Chondrocyte (in vitro differentiated cells): ENCODE results near the gene MAN1A1. TPM values are rescaled to one million over a fixed set of nuclear protein-coding genes. Genes with fewer than 3 reads are reported as not detected.

Experiments
- DNase-seq: peaks from one replicate; pipeline ENCODE4 v3.0.0; 2021; ENCODE audit warnings: mixed read lengths, low spot score
- H3K27ac Mint-ChIP-seq: one replicate; pipeline ENCODE4 v1.8.0; 2021; ENCODE audit warnings: mild to moderate bottlenecking, moderate library complexity, mixed read lengths; ENCODE audit not compliant: unreplicated experiment
- H3K27me3 Mint-ChIP-seq: 2 replicates; pipeline ENCODE4 v1.8.0; 2021; ENCODE audit warnings: low read depth, mixed read lengths
- H3K36me3 Mint-ChIP-seq: 2 replicates; pipeline ENCODE4 v1.8.0; 2021; ENCODE audit warnings: low read depth, mixed read lengths
- H3K4me1 Mint-ChIP-seq: 2 replicates; pipeline ENCODE4 v1.8.0; 2021; ENCODE audit warnings: low read depth, mild to moderate bottlenecking, mixed read lengths
- H3K4me3 Mint-ChIP-seq: one replicate; pipeline ENCODE4 v1.8.0; 2021; ENCODE audit warnings: mild to moderate bottlenecking, moderate library complexity, mixed read lengths; ENCODE audit not compliant: unreplicated experiment
- H3K9me3 Mint-ChIP-seq: 2 replicates; pipeline ENCODE4 v1.8.0; 2021; ENCODE audit warnings: low read depth, mixed read lengths
- total RNA-seq: library from RNA; stranded (reverse); gene quantifications from 3 replicates; pipeline ENCODE4 v1.2.1, GENCODE V29; 2021
- TF ChIP-seq, protein P1 (sequence below): fragments of 200-600 bp; sonication (generic); IDR thresholded peaks from 2 replicates; pipeline ENCODE4 v1.5.0; 2021; ENCODE audit warnings: antibody characterized with exemption, mild to moderate bottlenecking, moderate library complexity

Gene MAN1A1
- total RNA-seq, 1 donor from 2014 or later = 7.2 TPM

DNA sequence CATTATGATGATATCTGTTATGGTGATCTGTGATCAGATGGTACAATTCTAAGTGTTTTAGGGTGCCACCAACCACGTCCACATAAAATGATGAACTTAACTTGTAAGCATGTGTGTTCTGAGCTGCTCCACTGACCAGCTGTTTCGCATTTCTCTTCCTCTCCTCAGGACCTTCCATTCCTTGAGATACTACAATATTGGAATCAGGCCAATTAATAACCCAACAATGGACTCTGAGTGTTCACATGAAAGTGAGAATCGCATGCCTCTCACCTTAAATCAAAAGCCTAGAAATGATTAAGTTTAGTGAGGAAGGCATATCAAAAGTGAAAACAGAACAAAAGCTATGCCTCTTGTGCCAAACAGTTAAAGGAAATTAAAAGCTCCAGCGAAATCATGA is 114.6 kb downstream of the MAN1A1 start:
- Mint-ChIP-seq H3K27ac (no peak overlapping the region), H3K4me1 (no peaks in the 10 kb centered on the region), H3K36me3 (peaks cover 5% of the 10 kb centered on the region), H3K9me3 (peaks cover 9% of the 10 kb centered on the region), H3K4me3 (no peak overlapping the region), H3K27me3 (peaks cover 3% of the 10 kb centered on the region)
- no peak for DNase-seq
- TF ChIP-seq, protein P1, sequence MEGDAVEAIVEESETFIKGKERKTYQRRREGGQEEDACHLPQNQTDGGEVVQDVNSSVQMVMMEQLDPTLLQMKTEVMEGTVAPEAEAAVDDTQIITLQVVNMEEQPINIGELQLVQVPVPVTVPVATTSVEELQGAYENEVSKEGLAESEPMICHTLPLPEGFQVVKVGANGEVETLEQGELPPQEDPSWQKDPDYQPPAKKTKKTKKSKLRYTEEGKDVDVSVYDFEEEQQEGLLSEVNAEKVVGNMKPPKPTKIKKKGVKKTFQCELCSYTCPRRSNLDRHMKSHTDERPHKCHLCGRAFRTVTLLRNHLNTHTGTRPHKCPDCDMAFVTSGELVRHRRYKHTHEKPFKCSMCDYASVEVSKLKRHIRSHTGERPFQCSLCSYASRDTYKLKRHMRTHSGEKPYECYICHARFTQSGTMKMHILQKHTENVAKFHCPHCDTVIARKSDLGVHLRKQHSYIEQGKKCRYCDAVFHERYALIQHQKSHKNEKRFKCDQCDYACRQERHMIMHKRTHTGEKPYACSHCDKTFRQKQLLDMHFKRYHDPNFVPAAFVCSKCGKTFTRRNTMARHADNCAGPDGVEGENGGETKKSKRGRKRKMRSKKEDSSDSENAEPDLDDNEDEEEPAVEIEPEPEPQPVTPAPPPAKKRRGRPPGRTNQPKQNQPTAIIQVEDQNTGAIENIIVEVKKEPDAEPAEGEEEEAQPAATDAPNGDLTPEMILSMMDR = no peak

DNA sequence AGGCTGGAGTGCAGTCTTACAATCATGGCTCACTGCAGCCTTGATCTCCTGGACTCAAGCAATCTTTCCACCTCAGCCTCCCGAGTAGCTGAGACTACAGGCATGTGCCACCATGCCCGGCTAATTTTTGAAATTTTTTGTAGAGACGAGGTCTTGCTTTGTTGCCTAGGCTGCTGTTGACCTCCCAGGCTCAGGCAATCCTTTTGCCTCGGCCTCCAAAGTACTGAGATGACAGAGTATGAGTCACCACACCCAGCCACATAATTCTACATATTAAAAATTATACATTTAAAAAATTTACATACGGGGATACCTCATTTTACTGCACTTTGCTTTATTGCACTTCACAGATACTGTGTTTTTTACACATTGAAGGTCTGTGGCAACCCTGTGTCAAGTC is 115.1 kb downstream of the MAN1A1 start:
- peaks cover 3% of the 10 kb centered on the region for H3K27me3 Mint-ChIP-seq

DNA sequence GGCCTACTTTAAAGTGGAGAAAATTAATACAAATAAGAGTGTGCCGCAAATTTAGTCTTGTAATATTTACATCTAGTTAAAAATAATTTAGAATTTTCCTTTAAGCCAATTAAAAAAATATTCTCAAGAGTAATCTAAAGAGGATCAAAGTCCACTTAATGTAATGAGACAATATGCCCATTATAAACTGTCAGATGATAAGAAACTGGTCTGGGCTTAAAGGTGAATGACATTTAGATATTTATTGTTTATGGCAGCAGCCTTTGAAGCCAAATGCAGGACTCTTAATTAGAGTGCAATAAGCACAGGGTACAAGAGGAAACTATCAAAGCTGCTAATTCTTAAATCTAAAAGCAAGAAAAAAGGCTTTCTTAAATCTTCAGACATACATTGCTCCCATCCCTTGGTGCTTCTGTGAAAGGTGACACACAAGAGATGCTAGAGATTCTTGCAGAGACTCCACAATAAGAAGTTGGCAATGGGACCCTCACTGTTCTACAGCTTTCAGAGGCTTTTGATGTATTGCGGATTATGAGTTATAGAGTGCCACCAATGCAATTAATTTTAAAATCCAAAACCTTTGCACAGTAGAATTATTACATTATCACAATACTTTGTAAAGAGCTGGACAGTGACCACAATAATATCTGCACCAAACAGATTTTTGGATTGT is 116.1 kb downstream of the MAN1A1 start:
- no peak overlapping the region for H3K4me3 Mint-ChIP-seq

More for the DNA sequence above, 115.1 kb downstream of the MAN1A1 start:
- Mint-ChIP-seq H3K36me3 (peaks cover 5% of the 10 kb centered on the region), H3K27ac (no peak overlapping the region), H3K9me3 (peaks cover 9% of the 10 kb centered on the region), H3K4me3 (no peak overlapping the region), H3K4me1 (no peaks in the 10 kb centered on the region)
- DNase-seq = no peak
- TF ChIP-seq, protein P1 = no peak

DNA sequence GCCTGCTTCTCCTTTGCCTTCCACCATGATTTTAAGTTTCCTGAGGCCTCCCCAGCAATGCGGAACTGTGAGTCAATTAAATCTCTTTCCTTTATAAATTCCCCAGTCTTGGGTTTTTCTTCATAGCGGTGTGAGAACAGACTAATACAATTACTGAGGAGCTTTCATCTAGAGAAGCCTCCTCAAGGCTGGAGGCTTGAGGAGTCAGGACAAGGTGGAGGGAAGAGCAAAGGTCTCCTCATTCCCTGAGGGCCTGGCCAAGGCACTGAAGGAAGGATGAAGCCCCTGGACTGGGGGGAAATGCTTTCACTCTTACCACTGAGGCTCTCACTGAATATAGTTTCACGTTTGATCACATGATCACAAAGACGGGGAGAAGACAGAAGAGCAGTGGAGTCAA is 118.2 kb downstream of the MAN1A1 start:
- no peak for DNase-seq
- H3K4me1 Mint-ChIP-seq = no peaks in the 10 kb centered on the region
- no peak overlapping the region for H3K27ac Mint-ChIP-seq
- H3K27me3 Mint-ChIP-seq = no peaks in the 10 kb centered on the region
- TF ChIP-seq, protein P1 = no peak
- no peak overlapping the region for H3K4me3 Mint-ChIP-seq
- H3K9me3 Mint-ChIP-seq = peaks cover 9% of the 10 kb centered on the region
- H3K36me3 Mint-ChIP-seq = no peaks in the 10 kb centered on the region

More for the DNA sequence above, 116.1 kb downstream of the MAN1A1 start:
- no peaks in the 10 kb centered on the region for H3K4me1 Mint-ChIP-seq
- peaks cover 3% of the 10 kb centered on the region for H3K27me3 Mint-ChIP-seq
- TF ChIP-seq, protein P1 = no peak
- peaks cover 9% of the 10 kb centered on the region for H3K9me3 Mint-ChIP-seq
- H3K36me3 Mint-ChIP-seq = peaks cover 5% of the 10 kb centered on the region
- DNase-seq = no peak
- H3K27ac Mint-ChIP-seq = no peak overlapping the region

DNA sequence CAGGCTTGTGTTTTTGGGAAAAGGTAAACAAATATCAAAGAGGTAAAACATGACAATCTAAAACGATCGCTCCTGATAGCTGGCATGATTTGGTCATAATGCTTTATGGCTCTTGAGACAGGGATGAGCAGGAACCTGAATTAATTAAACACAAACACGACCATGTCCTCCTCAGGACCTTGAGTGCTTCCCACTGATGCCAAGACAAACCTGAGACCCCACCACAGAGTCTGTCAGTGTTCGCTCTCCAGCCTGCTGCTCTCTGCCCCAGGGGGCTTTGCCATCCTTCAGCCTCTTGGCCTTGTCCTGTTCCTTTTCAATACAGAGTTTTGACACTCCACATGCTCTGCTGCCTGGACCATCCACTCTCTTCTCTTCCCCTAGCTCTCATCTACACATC is 119.4 kb downstream of the MAN1A1 start:
- no peaks in the 10 kb centered on the region for H3K36me3 Mint-ChIP-seq
- no peak overlapping the region for H3K27ac Mint-ChIP-seq
- no peak for DNase-seq
- no peak overlapping the region for H3K4me3 Mint-ChIP-seq
- peaks cover 3% of the 10 kb centered on the region for H3K9me3 Mint-ChIP-seq
- TF ChIP-seq, protein P1 = no peak
- no peaks in the 10 kb centered on the region for H3K27me3 Mint-ChIP-seq
- no peaks in the 10 kb centered on the region for H3K4me1 Mint-ChIP-seq
